Kidney (tissue), 14 donors: ENCODE results near the gene TBCD. TPM values are rescaled to one million over a fixed set of nuclear protein-coding genes. Genes with fewer than 3 reads are reported as not detected.

Experiments used
- DNase-seq, 5 donors: peaks; one replicate each; pipeline ENCODE4 v3.0.0-alpha.2; 2013 to 2020
- FAIRE-seq: peaks from 2 replicates; lab custom pipeline; 2012; peaks lifted over from hg19 to GRCh38; lab: Jason Lieb, UNC
- H3K27ac ChIP-seq, 2 donors: one replicate each; pipeline ENCODE4 v1.7.0; 2013; ENCODE audit warnings: low read depth in 2 of 2, low read length in 2 of 2, inconsistent platforms in 1 of 2
- H3K27me3 ChIP-seq: one replicate; pipeline ENCODE4 v1.7.1; 2013; ENCODE audit warnings: low read length, inconsistent platforms; ENCODE audit not compliant: control insufficient read depth, insufficient read depth
- H3K36me3 ChIP-seq, 3 donors: one replicate each; pipeline versions ENCODE4 v1.7.0 to v1.7.1; 2013; ENCODE audit warnings: low read length in 3 of 3, control low read depth in 1 of 3, inconsistent platforms in 1 of 3; ENCODE audit not compliant: insufficient read depth in 3 of 3, control insufficient read depth in 2 of 3
- H3K4me1 ChIP-seq, 3 donors: one replicate each; pipeline versions ENCODE4 v1.7.0 to v1.7.1; 2013; ENCODE audit warnings: low read length in 3 of 3, inconsistent platforms in 1 of 3, low read depth in 1 of 3; ENCODE audit not compliant: control insufficient read depth in 2 of 3, insufficient read depth in 2 of 3
- H3K4me3 ChIP-seq, 3 donors: one replicate each; pipeline versions ENCODE4 v1.7.0 to v1.8.1; 2013; ENCODE audit warnings: low read length in 3 of 3, control low read depth in 1 of 3, inconsistent platforms in 1 of 3
- H3K9ac ChIP-seq, 3 donors: one replicate each; pipeline versions ENCODE4 v1.7.0 to v1.7.1; 2013; ENCODE audit warnings: low read length in 3 of 3, control low read depth in 1 of 3, inconsistent platforms in 1 of 3
- H3K9me3 ChIP-seq, 3 donors: one replicate each; pipeline versions ENCODE4 v1.7.0 to v1.7.1; 2013; ENCODE audit warnings: low read length in 3 of 3, control low read depth in 1 of 3, inconsistent platforms in 1 of 3; ENCODE audit not compliant: control insufficient read depth in 2 of 3, insufficient read depth in 1 of 3
- CTCF ChIP-seq: IDR thresholded peaks from 3 replicates; pipeline ENCODE4 v1.5.1; 2012; ENCODE audit warnings: mild to moderate bottlenecking, moderate library complexity, borderline replicate concordance; ENCODE audit not compliant: insufficient read depth; ENCODE audit errors: extremely low read depth
- intact Hi-C: fragments of 100-400 bp; cut with DNase I; formaldehyde crosslinking; loops from one replicate; pipeline ENCODE4 v1.11.1; 2022
- polyA plus RNA-seq: library from polyadenylated mRNA; stranded (reverse); fragments of 350-450 nt; fragmentation: Illumina TruSeq; extraction: RNeasy Lipid Tissue Mini Kit (QIAGEN cat#74804); gene quantifications from one replicate; pipeline ENCODE4 v1.2.3, GENCODE V29; 2014; ENCODE audit warnings: low read depth, low replicate concordance; ENCODE audit not compliant: insufficient read depth
- total RNA-seq: library from RNA; stranded (reverse); fragmentation: NEBNext Ultra II Directional; extraction: Animal tissue kit (Norgen Biotek cat#: 25700); gene quantifications from one replicate; pipeline ENCODE4 v1.2.1, GENCODE V29; 2021
- donor health status: control.
- donor health status: control.
- donor health status: control.
- donor health status: control.
- donor health status: control.
- donor health status: DM: yes; HTN: yes; CAD: no.
- donor health status: Normal renal cell carcinoma (clear cell type).

The TBCD gene
- total and polyA plus RNA-seq, 2 donors from 2014 or later: 72.8 to 78.7 TPM

GRCh38 chr17:82854226-82854625 is 102.4 kb downstream of the TBCD start:
- Histone ChIP-seq H3K36me3 (no peaks in the 10 kb centered on the region), H3K9ac (no peak overlapping the region), H3K9me3 (no peaks in the 10 kb centered on the region), H3K4me3 (no peak overlapping the region), H3K4me1 (peaks cover 0 to 6% (median 5%) of the 10 kb centered on the region in 3 donors), H3K27ac (no peak overlapping the region), H3K27me3 (no peaks in the 10 kb centered on the region)
- DNase-seq: peak in 1 of 5 donors; percentile 39
- FAIRE-seq: no peak
- no peak for TF ChIP-seq CTCF
- intact Hi-C loops: no loop called here

GRCh38 chr17:82856361-82856760 is 104.5 kb downstream of the TBCD start:
- Histone ChIP-seq H3K27me3 (no peaks in the 10 kb centered on the region), H3K9ac (no peak overlapping the region), H3K4me3 (no peak overlapping the region), H3K36me3 (no peaks in the 10 kb centered on the region), H3K27ac (no peak overlapping the region), H3K4me1 (peaks cover 3 to 22% (median 20%) of the 10 kb centered on the region in 3 donors), H3K9me3 (no peaks in the 10 kb centered on the region)
- DNase-seq (no peak), FAIRE-seq (no peak)
- intact Hi-C loops: no loop called here
- TF ChIP-seq CTCF: no peak

GRCh38 chr17:82858376-82859126 is 106.7 kb downstream of the TBCD start:
- peak in 4 of 5 donors; percentile 45 to 76 (median 64) for DNase-seq
- FAIRE-seq: no peak

More at GRCh38 chr17:82858376-82859126, 106.7 kb downstream of the TBCD start:
- H3K4me1 ChIP-seq: peaks cover 3 to 25% (median 20%) of the 10 kb centered on the region in 3 donors
- H3K27me3 ChIP-seq: no peaks in the 10 kb centered on the region
- H3K4me3 ChIP-seq: no peak overlapping the region
- intact Hi-C loops: no loop called here
- no peaks in the 10 kb centered on the region for H3K9me3 ChIP-seq
- H3K27ac ChIP-seq: peak overlapping the region; percentile 79 to 91
- peak overlapping the region in 1 of 3 donors; percentile 55 for H3K9ac ChIP-seq
- TF ChIP-seq CTCF: no peak
- H3K36me3 ChIP-seq: no peaks in the 10 kb centered on the region
